HepG2 (cell line): ENCODE results near the gene NTM.

Experiments
- CHCHD3 ChIP-seq: sonication (generic); formaldehyde crosslinking; IDR thresholded peaks from 2 replicates; pipeline ENCODE4 v1.8.0; 2022; ENCODE audit warnings: mild to moderate bottlenecking, missing genetic modification reagents, moderate library complexity
- ESRRA ChIP-seq: sonication (generic); formaldehyde crosslinking; IDR thresholded peaks from 2 replicates; pipeline ENCODE4 v1.5.1; 2020; ENCODE audit warnings: mild to moderate bottlenecking, low read depth, missing genetic modification reagents
- EZH2 ChIP-seq: conservative IDR thresholded peaks from 2 replicates; pipeline ENCODE4 v1.6.1; 2012; ENCODE audit warnings: mild to moderate bottlenecking, low read depth, low read length, moderate library complexity
- GABPA ChIP-seq, 2 experiments: IDR thresholded peaks; 2 replicates each; pipeline ENCODE4 v1.6.1; 2011 to 2016; ENCODE audit warnings: low read depth in 2 of 2, low read length in 1 of 2, missing biosample characterization in 1 of 2, missing genetic modification characterization in 1 of 2
- HNRNPL ChIP-seq: fragments of 200-400 bp; formaldehyde crosslinking; IDR thresholded peaks from 2 replicates; pipeline ENCODE4 v1.6.1; 2017; ENCODE audit warnings: mild to moderate bottlenecking, low read depth, low read length
- HOXD1 ChIP-seq: sonication (generic); formaldehyde crosslinking; IDR thresholded peaks from 2 replicates; pipeline ENCODE4 v1.5.0; 2020; ENCODE audit warnings: missing genetic modification reagents
- ZNF256 ChIP-seq: sonication (generic); formaldehyde crosslinking; conservative IDR thresholded peaks from 2 replicates; pipeline ENCODE4 v1.4.0; 2020; ENCODE audit warnings: missing genetic modification reagents
- TF ChIP-seq, protein P1 (sequence below): sonication (generic); formaldehyde crosslinking; IDR thresholded peaks from 2 replicates; pipeline ENCODE4 v1.5.0; 2020; ENCODE audit warnings: mild to moderate bottlenecking, missing genetic modification reagents, moderate library complexity
- TF ChIP-seq, protein P2 (sequence below): sonication (generic); formaldehyde crosslinking; IDR thresholded peaks from 2 replicates; pipeline ENCODE4 v1.9.0; 2021; ENCODE audit warnings: missing genetic modification reagents, borderline replicate concordance

DNA sequence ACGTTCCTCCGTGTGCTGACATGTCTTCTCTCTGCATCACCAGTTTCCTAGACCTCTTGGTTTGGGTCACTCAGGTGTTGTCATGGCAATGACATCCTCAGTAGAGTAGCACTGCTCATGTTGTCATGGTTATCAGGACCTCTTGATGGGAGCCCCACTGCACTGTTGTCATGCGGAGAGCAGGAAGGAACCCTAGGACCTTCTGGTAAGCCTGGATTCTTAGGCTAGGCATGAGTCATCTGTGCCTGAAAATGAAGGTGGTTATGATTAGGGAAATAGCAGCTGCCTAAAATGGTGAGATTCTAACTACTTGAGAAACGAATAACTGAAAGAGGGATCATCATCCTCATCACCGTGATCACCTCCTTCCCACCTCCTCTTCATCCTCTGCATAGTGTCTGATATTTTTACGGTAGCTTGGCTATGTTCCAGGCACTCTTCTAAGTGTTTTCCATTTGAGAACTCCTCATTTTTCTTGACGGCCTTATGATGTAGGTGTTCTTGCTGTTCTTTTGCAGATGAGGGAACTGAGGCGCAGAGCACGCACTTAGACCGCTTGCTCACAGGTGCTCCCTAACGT, 858.4 kb downstream of the NTM start:
- TF ChIP-seq, protein P1, sequence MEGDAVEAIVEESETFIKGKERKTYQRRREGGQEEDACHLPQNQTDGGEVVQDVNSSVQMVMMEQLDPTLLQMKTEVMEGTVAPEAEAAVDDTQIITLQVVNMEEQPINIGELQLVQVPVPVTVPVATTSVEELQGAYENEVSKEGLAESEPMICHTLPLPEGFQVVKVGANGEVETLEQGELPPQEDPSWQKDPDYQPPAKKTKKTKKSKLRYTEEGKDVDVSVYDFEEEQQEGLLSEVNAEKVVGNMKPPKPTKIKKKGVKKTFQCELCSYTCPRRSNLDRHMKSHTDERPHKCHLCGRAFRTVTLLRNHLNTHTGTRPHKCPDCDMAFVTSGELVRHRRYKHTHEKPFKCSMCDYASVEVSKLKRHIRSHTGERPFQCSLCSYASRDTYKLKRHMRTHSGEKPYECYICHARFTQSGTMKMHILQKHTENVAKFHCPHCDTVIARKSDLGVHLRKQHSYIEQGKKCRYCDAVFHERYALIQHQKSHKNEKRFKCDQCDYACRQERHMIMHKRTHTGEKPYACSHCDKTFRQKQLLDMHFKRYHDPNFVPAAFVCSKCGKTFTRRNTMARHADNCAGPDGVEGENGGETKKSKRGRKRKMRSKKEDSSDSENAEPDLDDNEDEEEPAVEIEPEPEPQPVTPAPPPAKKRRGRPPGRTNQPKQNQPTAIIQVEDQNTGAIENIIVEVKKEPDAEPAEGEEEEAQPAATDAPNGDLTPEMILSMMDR (CRISPR knock-in tag): no peak
- TF ChIP-seq CHCHD3 (CRISPR knock-in tag) (no peak), ZNF256 (CRISPR knock-in tag) (no peak), HOXD1 (no peak), EZH2 (no peak), GABPA (IDR thresholded peaks at IDR 0.05; ENCODE audit: low read depth, low read length) (no peak), GABPA (CRISPR knock-in tag; IDR thresholded peaks at IDR 0.05; ENCODE audit: low read depth) (no peak), HNRNPL (no peak), ESRRA (CRISPR knock-in tag) (no peak)
- TF ChIP-seq, protein P2, sequence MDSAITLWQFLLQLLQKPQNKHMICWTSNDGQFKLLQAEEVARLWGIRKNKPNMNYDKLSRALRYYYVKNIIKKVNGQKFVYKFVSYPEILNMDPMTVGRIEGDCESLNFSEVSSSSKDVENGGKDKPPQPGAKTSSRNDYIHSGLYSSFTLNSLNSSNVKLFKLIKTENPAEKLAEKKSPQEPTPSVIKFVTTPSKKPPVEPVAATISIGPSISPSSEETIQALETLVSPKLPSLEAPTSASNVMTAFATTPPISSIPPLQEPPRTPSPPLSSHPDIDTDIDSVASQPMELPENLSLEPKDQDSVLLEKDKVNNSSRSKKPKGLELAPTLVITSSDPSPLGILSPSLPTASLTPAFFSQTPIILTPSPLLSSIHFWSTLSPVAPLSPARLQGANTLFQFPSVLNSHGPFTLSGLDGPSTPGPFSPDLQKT: no peak
